Panc1 (cell line): ENCODE results near the gene NT5E.

ENCODE experiments used
- POLR2AphosphoS5 ChIP-seq: IDR thresholded peaks from 2 replicates; pipeline ENCODE4 v1.6.1; 2012; ENCODE audit warnings: mild to moderate bottlenecking, low read depth, low read length, moderate library complexity
- TF ChIP-seq, protein P1 (sequence below): fragments of 450-650 bp; IDR thresholded peaks from 2 replicates; pipeline ENCODE4 v1.5.1; 2017; ENCODE audit warnings: mild to moderate bottlenecking

DNA sequence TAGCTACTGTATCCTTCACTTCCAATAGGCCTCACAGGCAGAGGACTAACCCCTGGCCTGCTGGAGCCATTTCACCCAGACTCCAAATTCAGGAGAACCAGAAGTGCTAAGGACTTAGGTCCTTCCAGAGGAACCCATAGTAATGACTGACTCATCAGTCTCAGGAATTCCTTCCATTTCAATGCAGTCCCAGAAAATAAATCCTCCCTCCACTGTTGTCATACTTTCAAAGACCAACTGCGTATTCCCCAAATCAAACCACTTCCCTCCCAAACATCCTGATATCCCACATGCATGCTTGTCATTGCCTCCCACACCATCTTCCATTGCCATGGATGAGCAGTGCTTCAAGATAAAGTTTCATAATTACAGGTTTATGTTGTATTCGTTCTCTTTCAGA, 31.8 kb upstream of the NT5E start:
- TF ChIP-seq, protein P1, sequence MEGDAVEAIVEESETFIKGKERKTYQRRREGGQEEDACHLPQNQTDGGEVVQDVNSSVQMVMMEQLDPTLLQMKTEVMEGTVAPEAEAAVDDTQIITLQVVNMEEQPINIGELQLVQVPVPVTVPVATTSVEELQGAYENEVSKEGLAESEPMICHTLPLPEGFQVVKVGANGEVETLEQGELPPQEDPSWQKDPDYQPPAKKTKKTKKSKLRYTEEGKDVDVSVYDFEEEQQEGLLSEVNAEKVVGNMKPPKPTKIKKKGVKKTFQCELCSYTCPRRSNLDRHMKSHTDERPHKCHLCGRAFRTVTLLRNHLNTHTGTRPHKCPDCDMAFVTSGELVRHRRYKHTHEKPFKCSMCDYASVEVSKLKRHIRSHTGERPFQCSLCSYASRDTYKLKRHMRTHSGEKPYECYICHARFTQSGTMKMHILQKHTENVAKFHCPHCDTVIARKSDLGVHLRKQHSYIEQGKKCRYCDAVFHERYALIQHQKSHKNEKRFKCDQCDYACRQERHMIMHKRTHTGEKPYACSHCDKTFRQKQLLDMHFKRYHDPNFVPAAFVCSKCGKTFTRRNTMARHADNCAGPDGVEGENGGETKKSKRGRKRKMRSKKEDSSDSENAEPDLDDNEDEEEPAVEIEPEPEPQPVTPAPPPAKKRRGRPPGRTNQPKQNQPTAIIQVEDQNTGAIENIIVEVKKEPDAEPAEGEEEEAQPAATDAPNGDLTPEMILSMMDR = no peak
- TF ChIP-seq POLR2AphosphoS5 = no peak
